Neural crest cell (in vitro differentiated cells): ENCODE data around the gene MAPT. TPM values are rescaled to one million over a fixed set of nuclear protein-coding genes. Genes with fewer than 3 reads are reported as not detected.

Experiments used
- DNase-seq: peaks from one replicate; pipeline ENCODE4 v3.0.0; 2021; ENCODE audit warnings: low read depth, mixed read lengths, low spot score
- H3K27ac Mint-ChIP-seq: one replicate; pipeline ENCODE4 v1.8.0; 2021; ENCODE audit warnings: mild to moderate bottlenecking, mixed read lengths; ENCODE audit not compliant: unreplicated experiment
- H3K27me3 Mint-ChIP-seq: 2 replicates; pipeline ENCODE4 v1.8.0; 2021; ENCODE audit warnings: low read depth, mild to moderate bottlenecking, mixed read lengths
- H3K36me3 Mint-ChIP-seq: 2 replicates; pipeline ENCODE4 v1.8.0; 2021; ENCODE audit warnings: low read depth, mild to moderate bottlenecking, mixed read lengths
- H3K4me1 Mint-ChIP-seq: 2 replicates; pipeline ENCODE4 v1.8.0; 2021; ENCODE audit warnings: mixed read lengths
- H3K4me3 Mint-ChIP-seq: one replicate; pipeline ENCODE4 v1.8.0; 2021; ENCODE audit warnings: mild to moderate bottlenecking, mixed read lengths
- H3K9me3 Mint-ChIP-seq: 2 replicates; pipeline ENCODE4 v1.8.0; 2021; ENCODE audit warnings: mixed read lengths
- CTCF ChIP-seq: fragments of 200-600 bp; sonication (generic); conservative IDR thresholded peaks from 2 replicates; pipeline ENCODE4 v1.5.0; 2021; ENCODE audit warnings: antibody characterized with exemption, mild to moderate bottlenecking
- total RNA-seq: library from RNA; stranded (reverse); gene quantifications from 2 replicates; pipeline ENCODE4 v1.2.1, GENCODE V29; 2021

MAPT gene
- total RNA-seq, 1 donor from 2014 or later = 9.5 TPM

- no peak for DNase-seq
- TF ChIP-seq CTCF = no peak
- H3K36me3 Mint-ChIP-seq = no peaks in the 10 kb centered on the region
- H3K9me3 Mint-ChIP-seq = no peaks in the 10 kb centered on the region
- H3K4me3 Mint-ChIP-seq = no peak overlapping the region
- H3K27me3 Mint-ChIP-seq = peaks cover 16% of the 10 kb centered on the region
- H3K4me1 Mint-ChIP-seq = peaks cover 23% of the 10 kb centered on the region
- H3K27ac Mint-ChIP-seq = no peak overlapping the region
Measured at GRCh38 chr17:45949755-45950320, 55.5 kb downstream of the MAPT start.

- Mint-ChIP-seq H3K27me3 (peaks cover 16% of the 10 kb centered on the region), H3K27ac (no peak overlapping the region), H3K36me3 (no peaks in the 10 kb centered on the region), H3K4me1 (peaks cover 27% of the 10 kb centered on the region), H3K4me3 (no peak overlapping the region), H3K9me3 (no peaks in the 10 kb centered on the region)
- no peak for TF ChIP-seq CTCF
- no peak for DNase-seq
Measured at GRCh38 chr17:45950888-45951287, 56.5 kb downstream of the MAPT start.

GRCh38 chr17:45951403-45951802 is 57.0 kb downstream of the MAPT start:
- Mint-ChIP-seq H3K27me3 (peaks cover 16% of the 10 kb centered on the region), H3K27ac (no peak overlapping the region), H3K36me3 (no peaks in the 10 kb centered on the region), H3K4me3 (no peak overlapping the region), H3K9me3 (no peaks in the 10 kb centered on the region), H3K4me1 (peaks cover 27% of the 10 kb centered on the region)
- no peak for DNase-seq
- TF ChIP-seq CTCF = no peak

- no peaks in the 10 kb centered on the region for H3K36me3 Mint-ChIP-seq
Measured at GRCh38 chr17:45951941-45952340, 57.6 kb downstream of the MAPT start.

GRCh38 chr17:45952814-45953320 is 58.5 kb downstream of the MAPT start:
- Mint-ChIP-seq H3K27me3 (peaks cover 16% of the 10 kb centered on the region), H3K27ac (no peak overlapping the region), H3K36me3 (no peaks in the 10 kb centered on the region), H3K4me3 (no peak overlapping the region), H3K4me1 (peaks cover 27% of the 10 kb centered on the region), H3K9me3 (no peaks in the 10 kb centered on the region)
- no peak for DNase-seq
- no peak for TF ChIP-seq CTCF

More at GRCh38 chr17:45951941-45952340, 57.6 kb downstream of the MAPT start:
- H3K27ac Mint-ChIP-seq = no peak overlapping the region
- DNase-seq = no peak
- H3K27me3 Mint-ChIP-seq = peaks cover 16% of the 10 kb centered on the region
- H3K4me1 Mint-ChIP-seq = peaks cover 27% of the 10 kb centered on the region
- no peaks in the 10 kb centered on the region for H3K9me3 Mint-ChIP-seq
- TF ChIP-seq CTCF = no peak
- H3K4me3 Mint-ChIP-seq = no peak overlapping the region
